Measurements from ENCODE around the gene CSF1R. TPM values are rescaled to one million over a fixed set of nuclear protein-coding genes. Genes with fewer than 3 reads are reported as not detected.
A peak's percentile ranks its signal among the peaks of the same experiment; 100 is the strongest.

CSF1R gene
- total RNA-seq, 1 experiment from 2014 or later, result not detected

DNA sequence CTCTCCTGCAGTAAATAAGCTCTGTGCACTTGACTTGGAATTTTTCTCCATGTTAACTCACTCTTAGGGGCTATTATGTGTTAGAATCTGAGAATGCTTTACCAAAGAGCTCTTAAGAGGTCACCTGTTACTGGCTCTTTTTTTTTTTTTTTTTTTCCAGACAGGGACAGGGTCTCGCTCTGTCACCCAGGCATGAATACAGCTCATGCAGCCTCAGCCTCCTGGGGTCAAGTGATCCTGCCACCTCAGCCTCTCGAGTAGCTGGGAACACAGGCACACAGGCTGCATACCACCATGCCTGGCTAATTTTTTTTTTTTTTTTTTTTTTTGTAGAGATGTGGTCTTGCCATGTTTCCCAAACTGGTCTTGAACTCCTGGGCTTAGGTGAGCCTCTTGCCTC is 63.7 kb downstream of the CSF1R start:
- peak overlapping the region; percentile 13 for H3K4me3 ChIP-seq (ENCODE audit: low read depth, low read length, poor library complexity, severe bottlenecking)
- peak overlapping the region; percentile 76 for H3K27ac ChIP-seq (ENCODE audit: low read depth, low read length, poor library complexity, severe bottlenecking)
- no peaks in the 10 kb centered on the region for H3K27me3 ChIP-seq (replicated peaks; ENCODE audit: insufficient read depth, low read depth, low read length, poor library complexity)
- intact Hi-C loops (cut with micrococcal nuclease; ENCODE audit: unreplicated experiment), result no loop called here
- peaks cover 77% of the 10 kb centered on the region for H3K36me3 ChIP-seq (ENCODE audit: insufficient read depth, low read length, poor library complexity, severe bottlenecking)
- BruUV-seq (replicated peaks), result no TSS peak
- POLR2A ChIA-PET (ENCODE audit: low non-redundant PET), result interaction anchor here (0.6 to 0.9 kb wide), 2 partner anchors 13 to 61 kb away, joined by 3 read pairs; no protein-coding TSS in a partner anchor
- CTCF ChIA-PET, result no interaction called here
- H3K4me1 ChIP-seq (ENCODE audit: insufficient read depth, low read length, poor library complexity, severe bottlenecking), result peaks cover 41% of the 10 kb centered on the region
- TF ChIP-seq, protein P1, sequence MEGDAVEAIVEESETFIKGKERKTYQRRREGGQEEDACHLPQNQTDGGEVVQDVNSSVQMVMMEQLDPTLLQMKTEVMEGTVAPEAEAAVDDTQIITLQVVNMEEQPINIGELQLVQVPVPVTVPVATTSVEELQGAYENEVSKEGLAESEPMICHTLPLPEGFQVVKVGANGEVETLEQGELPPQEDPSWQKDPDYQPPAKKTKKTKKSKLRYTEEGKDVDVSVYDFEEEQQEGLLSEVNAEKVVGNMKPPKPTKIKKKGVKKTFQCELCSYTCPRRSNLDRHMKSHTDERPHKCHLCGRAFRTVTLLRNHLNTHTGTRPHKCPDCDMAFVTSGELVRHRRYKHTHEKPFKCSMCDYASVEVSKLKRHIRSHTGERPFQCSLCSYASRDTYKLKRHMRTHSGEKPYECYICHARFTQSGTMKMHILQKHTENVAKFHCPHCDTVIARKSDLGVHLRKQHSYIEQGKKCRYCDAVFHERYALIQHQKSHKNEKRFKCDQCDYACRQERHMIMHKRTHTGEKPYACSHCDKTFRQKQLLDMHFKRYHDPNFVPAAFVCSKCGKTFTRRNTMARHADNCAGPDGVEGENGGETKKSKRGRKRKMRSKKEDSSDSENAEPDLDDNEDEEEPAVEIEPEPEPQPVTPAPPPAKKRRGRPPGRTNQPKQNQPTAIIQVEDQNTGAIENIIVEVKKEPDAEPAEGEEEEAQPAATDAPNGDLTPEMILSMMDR (conservative IDR thresholded peaks at IDR 0.05; ENCODE audit: low read depth, low read length), result no peak
- no peak for TF ChIP-seq EZH2 (IDR thresholded peaks at IDR 0.05; ENCODE audit: borderline replicate concordance, low read depth, low read length, poor library complexity, severe bottlenecking)
- H3K9me3 ChIP-seq (ENCODE audit: low read depth, low read length, poor library complexity, severe bottlenecking), result no peaks in the 10 kb centered on the region
- DNase-seq (ENCODE audit: low spot score), result no peak

DNA sequence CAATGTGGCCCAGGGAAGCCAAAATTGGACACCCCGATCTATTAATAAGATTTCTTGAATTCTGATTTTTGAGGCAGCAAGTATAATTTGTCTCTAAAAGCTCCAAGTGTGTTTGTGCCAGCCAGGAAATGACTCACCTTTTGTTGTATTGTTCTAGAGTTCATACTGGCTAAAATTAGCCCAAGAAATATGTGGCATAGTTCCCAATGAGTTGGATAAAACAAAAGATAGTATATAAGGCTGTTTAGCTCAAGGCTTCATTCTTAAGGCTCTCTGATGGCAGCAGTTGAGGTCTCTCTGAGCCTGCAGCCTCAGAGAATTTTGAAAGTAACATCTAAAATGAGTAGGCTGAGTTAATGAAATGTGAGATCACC is 64.2 kb downstream of the CSF1R start:
- Histone ChIP-seq H3K9me3 (ENCODE audit: low read depth, low read length, poor library complexity, severe bottlenecking) (no peaks in the 10 kb centered on the region), H3K4me3 (ENCODE audit: low read depth, low read length, poor library complexity, severe bottlenecking) (peak overlapping the region; percentile 13), H3K4me1 (ENCODE audit: insufficient read depth, low read length, poor library complexity, severe bottlenecking) (peaks cover 41% of the 10 kb centered on the region), H3K36me3 (ENCODE audit: insufficient read depth, low read length, poor library complexity, severe bottlenecking) (peaks cover 77% of the 10 kb centered on the region), H3K27me3 (replicated peaks; ENCODE audit: insufficient read depth, low read depth, low read length, poor library complexity) (no peaks in the 10 kb centered on the region), H3K27ac (ENCODE audit: low read depth, low read length, poor library complexity, severe bottlenecking) (peak overlapping the region; percentile 76)
- peak; percentile 92 for DNase-seq (ENCODE audit: low spot score)
- ChIA-PET CTCF (no interaction called here), POLR2A (ENCODE audit: low non-redundant PET) (interaction anchor here (0.5 to 0.9 kb wide), 3 partner anchors 13 to 537 kb away, joined by 3 to 4 read pairs (median 3); no protein-coding TSS in a partner anchor)
- TF ChIP-seq, protein P1 (conservative IDR thresholded peaks at IDR 0.05; ENCODE audit: low read depth, low read length), result no peak
- no peak for TF ChIP-seq EZH2 (IDR thresholded peaks at IDR 0.05; ENCODE audit: borderline replicate concordance, low read depth, low read length, poor library complexity, severe bottlenecking)
- BruUV-seq (replicated peaks), result TSS peak; percentile 18
- intact Hi-C loops (cut with micrococcal nuclease; ENCODE audit: unreplicated experiment), result no loop called here

DNA sequence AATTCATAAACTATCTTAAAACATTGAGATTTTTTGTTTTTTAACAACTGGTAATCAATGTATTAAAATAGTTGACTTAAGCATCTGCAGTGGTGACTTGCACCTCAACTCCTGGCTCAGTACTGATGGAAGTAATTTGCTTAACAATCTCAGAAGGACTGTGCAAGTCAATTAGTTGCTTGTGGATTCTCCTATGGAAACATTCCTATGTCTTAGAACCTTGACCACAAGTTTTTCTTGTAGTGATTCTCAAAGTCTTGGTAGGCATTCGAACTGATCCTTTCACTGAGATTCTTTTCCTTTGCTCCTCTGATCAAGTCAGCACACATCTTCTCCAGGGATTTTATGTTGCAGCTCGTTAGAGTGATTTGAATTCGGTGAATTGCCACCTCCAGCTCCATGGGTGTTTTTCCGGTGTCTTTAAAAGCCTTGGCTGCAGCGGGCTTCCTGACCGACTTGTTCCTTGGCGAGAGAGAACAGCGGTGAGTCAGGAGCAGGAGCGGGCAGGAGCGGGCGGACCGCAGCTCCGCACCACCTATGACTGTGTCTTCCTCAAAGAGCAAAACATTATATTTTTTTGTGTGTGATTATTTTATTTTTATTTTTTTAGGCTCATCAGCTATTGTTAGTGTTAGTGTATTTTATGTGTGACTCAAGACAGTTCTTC is 64.7 kb downstream of the CSF1R start:
- peaks cover 41% of the 10 kb centered on the region for H3K4me1 ChIP-seq (ENCODE audit: insufficient read depth, low read length, poor library complexity, severe bottlenecking)
- peak; percentile 96 for DNase-seq (ENCODE audit: low spot score)
- BruUV-seq (replicated peaks), result no TSS peak
- peak overlapping the region; percentile 76 for H3K27ac ChIP-seq (ENCODE audit: low read depth, low read length, poor library complexity, severe bottlenecking)
- TF ChIP-seq, protein P1 (conservative IDR thresholded peaks at IDR 0.05; ENCODE audit: low read depth, low read length), result no peak
- no peak for TF ChIP-seq EZH2 (IDR thresholded peaks at IDR 0.05; ENCODE audit: borderline replicate concordance, low read depth, low read length, poor library complexity, severe bottlenecking)
- H3K36me3 ChIP-seq (ENCODE audit: insufficient read depth, low read length, poor library complexity, severe bottlenecking), result peaks cover 77% of the 10 kb centered on the region
- H3K9me3 ChIP-seq (ENCODE audit: low read depth, low read length, poor library complexity, severe bottlenecking), result peaks cover under 1% of the 10 kb centered on the region
- no peaks in the 10 kb centered on the region for H3K27me3 ChIP-seq (replicated peaks; ENCODE audit: insufficient read depth, low read depth, low read length, poor library complexity)
- CTCF ChIA-PET, result interaction anchor here (0.5 to 0.6 kb wide), 2 partner anchors 10 to 134 kb away, joined by 3 to 10 read pairs; partner anchors contain the start of gene PDGFRB
- intact Hi-C loops (cut with micrococcal nuclease; ENCODE audit: unreplicated experiment), result no loop called here
- H3K4me3 ChIP-seq (ENCODE audit: low read depth, low read length, poor library complexity, severe bottlenecking), result peak overlapping the region; percentile 13
- POLR2A ChIA-PET (ENCODE audit: low non-redundant PET), result interaction anchor here (0.5 to 0.9 kb wide), 2 partner anchors 12 to 536 kb away, joined by 3 to 4 read pairs; no protein-coding TSS in a partner anchor
